ENCODE measurements around the gene CGREF1. TPM values are rescaled to one million over a fixed set of nuclear protein-coding genes. Genes with fewer than 3 reads are reported as not detected.

Gene CGREF1
- total RNA-seq, 1 experiment from 2014 or later: 4.0 TPM

GRCh38 chr2:27078267-27079194 lies 40.4 kb downstream of the CGREF1 start, which contains the start of gene EMILIN1:
Gene EMILIN1, plus strand, starts transcription at chr2:27078615. Its CDS starts 451 bp downstream, at chr2:27079066.
- Histone ChIP-seq H3K27me3 (ENCODE audit: insufficient read depth, low read length) (no peaks in the 10 kb centered on the region), H3K9me2 (ENCODE audit: insufficient read depth) (no peaks in the 10 kb centered on the region), H4K20me1 (ENCODE audit: insufficient read depth) (no peaks in the 10 kb centered on the region), H3K9me3 (ENCODE audit: control insufficient read depth in 1 of 2, insufficient read depth in 1 of 2, low read depth in 1 of 2, low read length in 2 of 2) (no peaks in the 10 kb centered on the region), H3K4me2 (ENCODE audit: low read length) (no peak within 1 kb of the TSS), H3K4me1 (ENCODE audit: control insufficient read depth in 1 of 2, insufficient read depth in 2 of 2, low read length in 2 of 2) (peaks cover 8 to 16% of the 10 kb centered on the region in 2 experiments), H2AFZ (ENCODE audit: low read depth, low read length, poor library complexity, severe bottlenecking) (no peak within 1 kb of the TSS), H3K79me2 (ENCODE audit: insufficient read depth, low read length) (no peaks in the 10 kb centered on the region), H3K4me3 (replicated peaks in 1 of 2; ENCODE audit: low read depth in 1 of 2, low read length in 2 of 2) (no peak within 1 kb of the TSS), H3K9ac (ENCODE audit: low read length) (no peak within 1 kb of the TSS), H3K36me3 (ENCODE audit: control insufficient read depth in 1 of 2, insufficient read depth in 2 of 2, low read length in 2 of 2) (no peaks in the 10 kb centered on the region), H3K27ac (ENCODE audit: low read depth, low read length) (no peak within 1 kb of the TSS)
- DNase-seq (ENCODE audit: low read depth, low spot score): no peak
- no peak for ATAC-seq
- BruUV-seq (replicated peaks): no TSS peak
- RAD21 ChIA-PET (ENCODE audit: low non-redundant PET in 1 of 2, low total read pairs in 2 of 2, uncharacterized antibody in 2 of 2, unreplicated experiment in 2 of 2): no interaction called here
- CTCF ChIA-PET: no interaction called here
- TF ChIP-seq ELF1 (IDR thresholded peaks at IDR 0.05; ENCODE audit: borderline replicate concordance, low read depth): no peak
- no peak for TF ChIP-seq ATF3 (IDR thresholded peaks at IDR 0.05)
- no peak for TF ChIP-seq MAX (IDR thresholded peaks at IDR 0.05)
- no peak for TF ChIP-seq SIN3A (IDR thresholded peaks at IDR 0.05; ENCODE audit: low read depth)
- no peak for TF ChIP-seq POLR2AphosphoS5 (IDR thresholded peaks at IDR 0.05; ENCODE audit: low read depth, low read length)
- no peak for TF ChIP-seq RAD21 (IDR thresholded peaks at IDR 0.05; ENCODE audit: low read depth)
- TF ChIP-seq CEBPB (IDR thresholded peaks at IDR 0.05; ENCODE audit: low read depth): no peak
- intact Hi-C loops (cut with micrococcal nuclease): no loop called here
- POLR2A ChIA-PET: no interaction called here

GRCh38 chr2:27077231-27077630 lies 41.7 kb downstream of the CGREF1 start:
- no peaks in the 10 kb centered on the region for H3K27me3 ChIP-seq (ENCODE audit: insufficient read depth, low read length)
- H3K9me3 ChIP-seq (ENCODE audit: control insufficient read depth in 1 of 2, insufficient read depth in 1 of 2, low read depth in 1 of 2, low read length in 2 of 2): no peaks in the 10 kb centered on the region
- no peak for TF ChIP-seq TCF7L2 (IDR thresholded peaks at IDR 0.05; ENCODE audit: borderline replicate concordance, extremely low read depth, insufficient read depth, insufficient read length)
- ATAC-seq (no peak), DNase-seq (ENCODE audit: low read depth, low spot score) (no peak)
- H3K4me2 ChIP-seq (ENCODE audit: low read length): no peak overlapping the region
- H3K36me3 ChIP-seq (ENCODE audit: control insufficient read depth in 1 of 2, insufficient read depth in 2 of 2, low read length in 2 of 2): no peaks in the 10 kb centered on the region
- no peak overlapping the region for H3K4me3 ChIP-seq (replicated peaks in 1 of 2; ENCODE audit: low read depth in 1 of 2, low read length in 2 of 2)
- no peak overlapping the region for H3K27ac ChIP-seq (ENCODE audit: low read depth, low read length)
- no peaks in the 10 kb centered on the region for H4K20me1 ChIP-seq (ENCODE audit: insufficient read depth)
- no peak overlapping the region for H2AFZ ChIP-seq (ENCODE audit: low read depth, low read length, poor library complexity, severe bottlenecking)
- intact Hi-C loops (cut with micrococcal nuclease): no loop called here
- H3K4me1 ChIP-seq (ENCODE audit: control insufficient read depth in 1 of 2, insufficient read depth in 2 of 2, low read length in 2 of 2): peaks cover 8 to 19% of the 10 kb centered on the region in 2 experiments
- no peak overlapping the region for H3K9ac ChIP-seq (ENCODE audit: low read length)
- BruUV-seq (replicated peaks): no TSS peak
- RAD21 ChIA-PET (ENCODE audit: low non-redundant PET in 1 of 2, low total read pairs in 2 of 2, uncharacterized antibody in 2 of 2, unreplicated experiment in 2 of 2): interaction anchor here in 1 of 2 experiments (0.7 kb wide), 1 partner anchor 344 kb away, joined by 7 read pairs; no protein-coding TSS in a partner anchor
- CTCF ChIA-PET: interaction anchor here (0.6 kb wide), 1 partner anchor 64 kb away, joined by 3 read pairs; no protein-coding TSS in a partner anchor
- POLR2A ChIA-PET: no interaction called here
- no peaks in the 10 kb centered on the region for H3K79me2 ChIP-seq (ENCODE audit: insufficient read depth, low read length)
- no peaks in the 10 kb centered on the region for H3K9me2 ChIP-seq (ENCODE audit: insufficient read depth)

All from HCT116 (cell line).